K562 (cell line): Measurements from ENCODE around the gene DNA2. TPM values are rescaled to one million over a fixed set of nuclear protein-coding genes. Genes with fewer than 3 reads are reported as not detected.
A peak's percentile ranks its signal among the peaks of the same experiment; 100 is the strongest.

ENCODE experiments used
- ATAC-seq: fragments of 200-7000 bp; cut with Tn5 transposase; 3 replicates; pipeline ENCODE4 v1.9.1; 2020; ENCODE audit warnings: moderate library complexity
- BruUV-seq: library from RNA; stranded (reverse); fragments of 400-500 nt; replicated peaks from 2 replicates; lab custom pipeline; 2021; lab: Mats Ljungman, UMichigan
- CTCF ChIA-PET: fragments of 300-600 bp; formaldehyde crosslinking; extraction: SDS; loops from one replicate; lab custom pipeline; 2021; ENCODE audit warnings: low intra/inter-chr PET ratio; lab: Yijun Ruan, JAX
- POLR2A ChIA-PET: fragments of 300-600, 350-650 bp; sonication (Branson Sonifier 250); formaldehyde crosslinking; extraction: SDS; loops from one replicate; lab custom pipeline; 2021; ENCODE audit warnings: antibody characterized with exemption, inconsistent platforms; lab: Yijun Ruan, JAX
- DNase-seq, 4 experiments: peaks; one replicate each; pipeline versions ENCODE4 v3.0.0 to v3.0.0-alpha.2; 2011 to 2018; ENCODE audit warnings: low spot score in 3 of 4, mixed read lengths in 3 of 4; ENCODE audit errors: extremely low read depth in 1 of 4
- FAIRE-seq: peaks from 2 replicates; lab custom pipeline; 2011; peaks lifted over from hg19 to GRCh38; lab: Jason Lieb, UNC
- H2AFZ ChIP-seq: 2 replicates; pipeline ENCODE4 v1.6.0; 2011; ENCODE audit warnings: low read depth, low read length, control low read depth, inconsistent platforms
- H3K27ac ChIP-seq: fragments of 200-600 bp; 3 replicates; pipeline ENCODE4 v1.8.0; 2011; ENCODE audit warnings: low read depth, mild to moderate bottlenecking, control low read depth, inconsistent platforms, low read length, moderate library complexity, mixed read lengths; ENCODE audit errors: extremely low read depth
- H3K27me3 ChIP-seq, 2 experiments: fragments of 300-600 bp in 1 of 2; 2 replicates in 1 of 2; 3 replicates in 1 of 2; pipeline versions ENCODE4 v1.6.0 to v1.8.0; 2011; ENCODE audit warnings: inconsistent platforms in 2 of 2, low read length in 2 of 2, mild to moderate bottlenecking in 1 of 2, mixed read lengths in 1 of 2, moderate library complexity in 1 of 2; ENCODE audit not compliant: control insufficient read depth in 2 of 2, insufficient read depth in 2 of 2
- H3K36me3 ChIP-seq: fragments of 300-600 bp; 3 replicates; pipeline ENCODE4 v1.8.0; 2011; ENCODE audit warnings: mild to moderate bottlenecking, low read length, inconsistent platforms; ENCODE audit not compliant: control insufficient read depth, insufficient read depth
- H3K4me1 ChIP-seq, 2 experiments: fragments of 200-600 bp in 1 of 2; replicated peaks in 1 of 2; 2 replicates in 1 of 2; 3 replicates in 1 of 2; pipeline versions ENCODE4 v1.5.1 to v1.8.0; 2011; ENCODE audit warnings: inconsistent platforms in 2 of 2, low read length in 2 of 2, mild to moderate bottlenecking in 1 of 2, mixed read lengths in 1 of 2, moderate library complexity in 1 of 2; ENCODE audit not compliant: control insufficient read depth in 2 of 2, insufficient read depth in 2 of 2
- H3K4me2 ChIP-seq: 2 replicates; pipeline ENCODE4 v1.6.1; 2011; ENCODE audit warnings: low read length, control low read depth, inconsistent platforms, mixed read lengths; ENCODE audit not compliant: insufficient read depth
- H3K4me3 ChIP-seq: fragments of 200-600 bp; sonication (generic), shearing (Covaris generic); 2 replicates; pipeline ENCODE4 v1.5.1; 2016; ENCODE audit warnings: control low read depth, inconsistent platforms
- H3K79me2 ChIP-seq: fragments of 200-600 bp; 3 replicates; pipeline ENCODE4 v1.8.0; 2011; ENCODE audit warnings: low read length, inconsistent platforms; ENCODE audit not compliant: control insufficient read depth, insufficient read depth
- H3K9ac ChIP-seq, 2 experiments: 2 replicates each; pipeline versions ENCODE4 v1.6.0 to v1.6.1; 2011; ENCODE audit warnings: low read depth in 2 of 2, low read length in 2 of 2, control low read depth in 1 of 2, inconsistent platforms in 1 of 2, mild to moderate bottlenecking in 1 of 2, mixed read lengths in 1 of 2; ENCODE audit not compliant: insufficient read depth in 1 of 2
- H3K9me1 ChIP-seq: one replicate; pipeline ENCODE4 v1.6.0; 2011; ENCODE audit warnings: inconsistent platforms, mild to moderate bottlenecking, low read length, moderate library complexity; ENCODE audit not compliant: control insufficient read depth, insufficient read depth
- H3K9me3 ChIP-seq: replicated peaks from 2 replicates; pipeline ENCODE4 v1.5.1; 2011; ENCODE audit warnings: low read depth, low read length, inconsistent platforms; ENCODE audit not compliant: control insufficient read depth, insufficient read depth
- H4K20me1 ChIP-seq: replicated peaks from 2 replicates; pipeline ENCODE4 v1.6.1; 2011; ENCODE audit warnings: low read length, inconsistent platforms, mixed read lengths; ENCODE audit not compliant: control insufficient read depth, insufficient read depth
- ASH1L ChIP-seq: fragments of 450-650 bp; IDR thresholded peaks from 2 replicates; pipeline ENCODE4 v1.6.1; 2018; ENCODE audit warnings: borderline replicate concordance, mild to moderate bottlenecking, low read depth; ENCODE audit not compliant: partially characterized antibody
- DIDO1 ChIP-seq: fragments of 450-650 bp; IDR thresholded peaks from 2 replicates; pipeline ENCODE4 v1.6.1; 2016; ENCODE audit warnings: low read depth, missing biosample characterization, missing genetic modification characterization
- FOSL1 ChIP-seq: fragments of 200-800 bp; sonication (Bioruptor generic); conservative IDR thresholded peaks from 2 replicates; pipeline ENCODE4 v1.6.1; 2016; ENCODE audit warnings: missing genetic modification characterization, missing compliant biosample characterization
- FOXK1 ChIP-seq: sonication (generic); formaldehyde crosslinking; IDR thresholded peaks from 2 replicates; pipeline ENCODE4 v1.8.0; 2022; ENCODE audit warnings: missing genetic modification reagents, mild to moderate bottlenecking, borderline replicate concordance
- KAT7 ChIP-seq: sonication (generic); formaldehyde crosslinking; IDR thresholded peaks from 2 replicates; pipeline ENCODE4 v1.8.0; 2022; ENCODE audit warnings: missing genetic modification reagents, mild to moderate bottlenecking, borderline replicate concordance
- KLF16 ChIP-seq: IDR thresholded peaks from 2 replicates; pipeline ENCODE4 v1.6.1; 2016; ENCODE audit warnings: antibody characterized with exemption
- SP2 ChIP-seq: IDR thresholded peaks from 2 replicates; pipeline ENCODE4 v1.6.1; 2011; ENCODE audit warnings: mild to moderate bottlenecking, low read depth, low read length, moderate library complexity; ENCODE audit not compliant: poor library complexity, severe bottlenecking; ENCODE audit errors: extremely low read depth
- TCF7L2 ChIP-seq: fragments of 150-350 bp; IDR thresholded peaks from 2 replicates; pipeline ENCODE4 v1.6.1; 2016; ENCODE audit warnings: low read depth, mild to moderate bottlenecking, low read length, moderate library complexity
- WGBS: fragments of 100-300 bp; shearing (Covaris generic); methylation state at CpG from one replicate; pipeline ENCODE4 v1.1.6; 2016; ENCODE audit warnings: low coverage, mixed read lengths; ENCODE audit not compliant: insufficient coverage; ENCODE audit errors: missing lambda C conversion rate; 5-methylcytosine and 5-hydroxymethylcytosine counted together
- in situ Hi-C: fragments of 300-500 bp; cut with MboI; formaldehyde crosslinking; loops from 4 replicates; pipeline ENCODE4 v1.15.0; 2018; ENCODE audit warnings: inconsistent platforms, mixed read lengths
- intact Hi-C: fragments of 100-400 bp; cut with micrococcal nuclease; formaldehyde crosslinking; loops from 2 replicates; pipeline ENCODE4 v1.14.2; 2022
- polyA plus RNA-seq, 8 experiments: library from polyadenylated mRNA; depleted of rRNA in 4 of 8; stranded (reverse) in 5 of 8; unstranded in 3 of 8; fragments of >200 nt; fragmentation: Nextera tagmentation in 2 of 8; fragmentation: Illumina TruSeq in 1 of 8; extraction: Ambion mirVana in 2 of 8; extraction: Trizol in 1 of 8; gene quantifications; 2 replicates each; pipeline versions ENCODE4 v1.2.1 to v1.2.3, GENCODE V29; 2011 to 2014; ENCODE audit warnings: inconsistent platforms in 1 of 8, missing spikeins in 1 of 8
- total RNA-seq, 7 experiments: library from RNA; depleted of rRNA in 6 of 7; stranded (reverse); fragments of >200 nt in 6 of 7; fragmentation: Illumina TruSeq in 2 of 7; extraction: Trizol in 2 of 7; gene quantifications; 2 replicates each; pipeline versions ENCODE4 v1.2.1 to v1.2.3, GENCODE V29; 2011 to 2021; ENCODE audit warnings: low replicate concordance in 1 of 7

The DNA2 gene
- total and polyA plus RNA-seq, 9 of the 15 experiments (the other 6 are each of a cell fraction or from before 2014, with no cell fraction given) = 24.6 to 51.4 (median 40.8) TPM

DNA sequence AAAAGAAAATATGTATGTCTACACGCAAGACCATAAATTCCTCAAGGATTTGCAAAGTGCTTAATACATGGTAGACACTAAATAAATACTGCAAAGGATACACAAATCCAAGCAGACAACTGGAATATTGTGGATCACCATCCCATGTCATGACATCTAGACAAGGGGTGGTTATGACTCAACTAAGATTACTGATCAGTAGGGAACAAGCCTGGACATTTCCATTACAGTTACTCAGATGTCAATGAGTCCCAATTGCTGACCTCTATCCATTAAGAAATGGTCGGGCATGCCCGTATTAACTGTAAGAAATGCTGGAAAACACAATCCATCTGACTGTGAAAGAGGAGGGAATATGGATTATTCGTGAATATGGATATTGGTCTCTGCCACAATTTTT lies 37.1 kb downstream of the DNA2 start:
- ATAC-seq (no peak; the same call in 2 of the 3 replicates), DNase-seq (no peak)
- no peaks in the 10 kb centered on the region for H3K79me2 ChIP-seq
- H4K20me1 ChIP-seq = no peaks in the 10 kb centered on the region
- 85% methylated on average over 4 of the region's 4 CpGs for WGBS
- no peaks in the 10 kb centered on the region for H3K27me3 ChIP-seq
- POLR2A ChIA-PET = interaction anchor here (0.5 to 1.7 kb wide), 2 partner anchors 7 to 11 kb away, joined by 4 to 5 read pairs; no protein-coding TSS in a partner anchor
- no peaks in the 10 kb centered on the region for H3K4me1 ChIP-seq
- no peak overlapping the region for H3K4me2 ChIP-seq
- H3K4me3 ChIP-seq = no peak overlapping the region
- peaks cover 3% of the 10 kb centered on the region for H3K9me1 ChIP-seq
- CTCF ChIA-PET = no interaction called here
- H3K27ac ChIP-seq = no peak overlapping the region
- TF ChIP-seq KAT7 (CRISPR knock-in tag) (no peak), ASH1L (no peak), DIDO1 (tag) (no peak), KLF16 (no peak), FOSL1 (tag) (peak; percentile 31; the same call in 1 of the 2 replicates)
- TF ChIP-seq, all 486 proteins: peak for 1
- intact Hi-C loops = no loop called here
- FAIRE-seq = no peak
- in situ Hi-C loops = no loop called here
- H3K9ac ChIP-seq = no peak overlapping the region
- peaks cover 88% of the 10 kb centered on the region for H3K36me3 ChIP-seq
- no peak overlapping the region for H2AFZ ChIP-seq
- BruUV-seq = no TSS peak
- no peaks in the 10 kb centered on the region for H3K9me3 ChIP-seq

DNA sequence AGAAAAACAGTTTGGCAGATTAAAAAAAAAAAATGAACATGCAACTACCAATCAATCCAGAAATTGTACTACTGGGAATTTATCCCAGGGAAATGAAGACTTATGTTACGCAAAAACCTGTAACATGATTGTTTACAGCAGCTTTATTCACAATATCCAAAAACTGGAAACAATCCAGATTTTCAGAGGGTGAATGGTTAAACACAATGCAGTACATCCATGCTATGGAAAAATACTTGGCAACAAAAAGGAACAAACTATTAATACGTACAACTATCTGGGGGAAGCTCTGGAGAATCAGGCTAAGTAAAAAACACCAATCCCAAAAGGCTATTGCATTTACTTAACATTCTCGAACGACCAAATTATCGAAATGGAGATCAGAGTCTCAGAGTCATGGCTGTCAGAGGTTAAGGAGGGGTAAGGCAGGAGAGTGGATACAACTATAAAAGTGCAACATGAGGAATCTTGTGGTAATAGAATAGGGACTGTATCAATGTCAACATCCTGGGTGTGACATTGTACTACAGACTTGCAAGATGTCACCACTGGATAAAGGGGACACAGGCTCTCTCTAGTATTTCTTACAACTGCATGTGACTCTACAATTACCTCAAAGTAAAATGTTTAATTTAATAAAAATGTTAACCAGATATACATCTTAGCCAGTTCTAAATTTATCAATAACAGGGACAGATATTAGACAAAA lies 43.2 kb downstream of the DNA2 start:
- no peak overlapping the region for H3K4me3 ChIP-seq
- H4K20me1 ChIP-seq = no peaks in the 10 kb centered on the region
- FAIRE-seq (no peak), ATAC-seq (no peak), DNase-seq (no peak)
- CTCF ChIA-PET = no interaction called here
- in situ Hi-C loops (no loop called here), intact Hi-C loops (no loop called here)
- H3K9me1 ChIP-seq = peaks cover 3% of the 10 kb centered on the region
- H3K27me3 ChIP-seq = no peaks in the 10 kb centered on the region
- peaks cover 74% of the 10 kb centered on the region for H3K36me3 ChIP-seq
- no peak overlapping the region for H3K4me2 ChIP-seq
- no peak overlapping the region for H2AFZ ChIP-seq
- TF ChIP-seq TCF7L2 = no peak
- TF ChIP-seq FOXK1 = no peak
- no peak for TF ChIP-seq SP2
- H3K9me3 ChIP-seq = no peaks in the 10 kb centered on the region
- POLR2A ChIA-PET = no interaction called here
- H3K4me1 ChIP-seq = no peaks in the 10 kb centered on the region
- H3K9ac ChIP-seq = no peak overlapping the region
- no peaks in the 10 kb centered on the region for H3K79me2 ChIP-seq
- BruUV-seq = no TSS peak
- 93% methylated on average over 5 of the region's 5 CpGs for WGBS
- no peak overlapping the region for H3K27ac ChIP-seq
